Sigmoid colon (tissue), 4 donors: ENCODE results near the gene PERP.

Source experiments
- CTCF ChIP-seq, 4 experiments: fragments of 450-650 bp in 3 of 4; fragments of 200-600 bp in 1 of 4; IDR thresholded peaks; one replicate each; pipeline ENCODE4 v1.5.1; 2016 to 2019; ENCODE audit warnings: antibody characterized with exemption in 4 of 4, mild to moderate bottlenecking in 3 of 4, moderate library complexity in 2 of 4
- POLR2A ChIP-seq, 2 donors: fragments of 450-650 bp; IDR thresholded peaks; one replicate each; pipeline ENCODE4 v1.6.1; 2016; ENCODE audit warnings: antibody characterized with exemption in 2 of 2, mild to moderate bottlenecking in 2 of 2, moderate library complexity in 2 of 2
- POLR2AphosphoS5 ChIP-seq, 4 donors: sonication (generic); formaldehyde crosslinking; IDR thresholded peaks; one replicate each; pipeline ENCODE4 v1.6.1; 2017; ENCODE audit warnings: antibody characterized with exemption in 4 of 4

- TF ChIP-seq POLR2A (IDR thresholded peaks at IDR 0.05): no peak
- no peak for TF ChIP-seq CTCF (IDR thresholded peaks at IDR 0.05)
- no peak for TF ChIP-seq POLR2AphosphoS5 (IDR thresholded peaks at IDR 0.05)
Measured at GRCh38 chr6:138105446-138105845, 1.8 kb downstream of the PERP start.
